Activated CD8-positive, alpha-beta T cell treated with anti-CD3 and anti-CD28 coated beads for 36 hours (primary cell): ENCODE data around the gene CST9. TPM values are rescaled to one million over a fixed set of nuclear protein-coding genes. Genes with fewer than 3 reads are reported as not detected.

Experiments used
- ATAC-seq: fragments of 200-7000 bp; cut with Tn5 transposase; one replicate; pipeline ENCODE4 v1.10.0; 2021; ENCODE audit warnings: mild to moderate bottlenecking, moderate library complexity
- CTCF ChIA-PET: fragments of 350-600 bp; sonication (Branson Sonifier 250); formaldehyde crosslinking; loops from one replicate; lab custom pipeline; 2021; ENCODE audit warnings: antibody characterized with exemption; lab: Charles Lee
- POLR2A ChIA-PET: fragments of 350-600 bp; sonication (Branson Sonifier 250); formaldehyde crosslinking; loops from one replicate; lab custom pipeline; 2021; ENCODE audit warnings: antibody characterized with exemption; lab: Charles Lee
- DNase-seq: peaks from one replicate; pipeline ENCODE4 v3.0.0-alpha.2; 2020
- H3K27ac Mint-ChIP-seq: one replicate; pipeline ENCODE4 v1.8.0; 2021; ENCODE audit warnings: mild to moderate bottlenecking, mixed read lengths
- H3K27me3 Mint-ChIP-seq: one replicate; pipeline ENCODE4 v1.8.0; 2021; ENCODE audit warnings: mixed read lengths
- H3K36me3 Mint-ChIP-seq: one replicate; pipeline ENCODE4 v1.8.0; 2021; ENCODE audit warnings: low read depth, mixed read lengths
- H3K4me1 Mint-ChIP-seq: one replicate; pipeline ENCODE4 v1.8.0; 2021; ENCODE audit warnings: low read depth, mixed read lengths
- H3K4me3 Mint-ChIP-seq: one replicate; pipeline ENCODE4 v1.8.0; 2021; ENCODE audit warnings: mild to moderate bottlenecking, moderate library complexity, mixed read lengths
- H3K9me3 Mint-ChIP-seq: one replicate; pipeline ENCODE4 v1.8.0; 2021; ENCODE audit warnings: mixed read lengths
- CTCF ChIP-seq: fragments of 200-600 bp; IDR thresholded peaks from one replicate; pipeline ENCODE4 v1.8.0; 2022; ENCODE audit warnings: antibody characterized with exemption, mild to moderate bottlenecking
- intact Hi-C: fragments of 100-400 bp; cut with micrococcal nuclease; formaldehyde crosslinking; loops from one replicate; pipeline ENCODE4 v1.10.0; 2022
- total RNA-seq, 2 experiments: library from RNA; stranded (reverse); gene quantifications; one replicate each; pipeline ENCODE4 v1.2.3, GENCODE V29; 2021

Gene CST9
- total RNA-seq, 2 experiments from 2014 or later, result not detected

- CTCF ChIA-PET, result interaction anchor here (1.0 kb wide), 1 partner anchor 123 kb away, joined by 4 read pairs; no protein-coding TSS in a partner anchor
- Mint-ChIP-seq H3K27ac (no peak overlapping the region), H3K4me3 (no peak overlapping the region), H3K27me3 (peaks cover 4% of the 10 kb centered on the region), H3K9me3 (peaks cover 6% of the 10 kb centered on the region), H3K36me3 (no peaks in the 10 kb centered on the region), H3K4me1 (no peaks in the 10 kb centered on the region)
- ATAC-seq (no peak), DNase-seq (no peak)
- no peak for TF ChIP-seq CTCF
- intact Hi-C loops, result no loop called here
- POLR2A ChIA-PET, result no interaction called here
Observed at GRCh38 chr20:23564927-23565326, 40.8 kb downstream of the CST9 start.

- ATAC-seq (no peak), DNase-seq (no peak)
- Mint-ChIP-seq H3K36me3 (no peaks in the 10 kb centered on the region), H3K27ac (no peak overlapping the region), H3K4me3 (no peak overlapping the region), H3K9me3 (peaks cover 6% of the 10 kb centered on the region), H3K27me3 (peaks cover 5% of the 10 kb centered on the region), H3K4me1 (no peaks in the 10 kb centered on the region)
- no peak for TF ChIP-seq CTCF
- POLR2A ChIA-PET, result no interaction called here
- intact Hi-C loops, result no loop called here
- CTCF ChIA-PET, result no interaction called here
Observed at GRCh38 chr20:23562721-23563342, 42.9 kb downstream of the CST9 start.

GRCh38 chr20:23554401-23554800 lies 51.3 kb downstream of the CST9 start:
- H3K27ac Mint-ChIP-seq, result no peak overlapping the region
- H3K27me3 Mint-ChIP-seq, result peaks cover 1% of the 10 kb centered on the region
- ATAC-seq (no peak), DNase-seq (no peak)
- H3K9me3 Mint-ChIP-seq, result no peaks in the 10 kb centered on the region
- H3K4me3 Mint-ChIP-seq, result no peak overlapping the region
- POLR2A ChIA-PET, result no interaction called here
- CTCF ChIA-PET, result interaction anchor here (1.5 kb wide), 1 partner anchor 53 kb away, joined by 3 read pairs; no protein-coding TSS in a partner anchor
- intact Hi-C loops, result no loop called here
- no peaks in the 10 kb centered on the region for H3K36me3 Mint-ChIP-seq
- no peak for TF ChIP-seq CTCF
- H3K4me1 Mint-ChIP-seq, result no peaks in the 10 kb centered on the region

Other genes with a start within 250 kb of the CST9 start
- 10 to 100 TPM; 11.8 to 13.7 TPM for gene GZF1, start 243.7 kb downstream of the CST9 start, total RNA-seq
- gene NAPB, start 184.4 kb downstream of the CST9 start, total RNA-seq, result 10 to 100 TPM; 14.3 to 16.8 TPM
- not detected for gene CSTL1, start 166.2 kb downstream of the CST9 start, total RNA-seq
- not detected for gene CST11, start 153.0 kb downstream of the CST9 start, total RNA-seq
- gene CST8, start 114.8 kb downstream of the CST9 start, total RNA-seq, result not detected
- gene CST9L, start 37.4 kb downstream of the CST9 start, total RNA-seq, result not detected
- gene CST3, start 32.0 kb upstream of the CST9 start, total RNA-seq, result 1 to 10 TPM in 1 of 2 experiments, under 1 TPM in 1; 0.72 to 1.2 TPM
- gene CST4, start 83.1 kb upstream of the CST9 start, total RNA-seq, result not detected
- gene CST1, start 145.0 kb upstream of the CST9 start, total RNA-seq, result not detected
- not detected for gene CST2, start 220.8 kb upstream of the CST9 start, total RNA-seq